ENCODE measurements around the gene PPIF. TPM values are rescaled to one million over a fixed set of nuclear protein-coding genes. Genes with fewer than 3 reads are reported as not detected.

The PPIF gene
- total RNA-seq, 2 donors from 2014 or later: 19.2 to 67.9 TPM

DNA sequence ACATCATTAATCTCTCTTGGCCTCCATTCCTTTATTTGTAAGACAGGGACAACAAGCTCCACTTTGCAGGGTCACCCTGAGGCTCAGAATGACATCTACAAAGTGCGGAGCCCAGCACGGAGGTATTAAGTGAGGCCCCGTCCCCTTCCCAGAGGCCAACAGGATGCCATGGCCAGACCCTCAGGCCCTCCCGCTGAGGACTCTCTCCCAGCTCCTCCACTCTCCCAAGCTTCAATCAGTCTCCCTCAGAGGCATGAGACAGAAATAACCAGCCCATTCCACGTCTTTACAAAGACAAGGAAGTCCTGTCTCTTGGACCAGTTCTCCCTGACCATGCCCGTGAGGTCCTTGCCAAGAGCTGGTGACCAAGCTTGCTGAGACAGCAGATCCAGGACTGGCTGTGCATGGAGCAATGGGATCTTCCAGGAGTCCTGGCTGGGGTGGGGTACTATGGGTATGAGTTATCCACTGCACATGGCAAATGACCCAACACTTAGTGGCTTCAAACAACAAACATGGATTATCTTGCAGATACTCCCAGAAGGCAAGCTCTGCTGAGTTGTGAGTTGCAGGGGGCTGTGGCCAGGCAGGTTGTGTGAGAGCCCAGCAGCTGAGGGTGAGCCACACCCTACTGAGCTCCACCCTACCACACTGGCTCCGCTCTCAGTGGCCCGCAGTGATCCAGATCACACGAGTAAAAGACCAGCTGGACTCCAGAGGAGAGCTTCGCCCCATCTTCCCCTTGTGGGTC lies 4.3 kb upstream of the PPIF start:
- ATAC-seq: no peak
- Histone ChIP-seq H3K4me3 (no peak overlapping the region), H3K9me3 (no peaks in the 10 kb centered on the region), H3K4me1 (peaks cover 73% of the 10 kb centered on the region), H3K27me3 (no peaks in the 10 kb centered on the region), H3K36me3 (replicated peaks in 1 of 2; ENCODE audit: insufficient read depth in 1 of 2, low read depth in 2 of 2) (no peaks in the 10 kb centered on the region), H3K27ac (peak overlapping the region in 3 of 4 donors; percentile 35 to 98 (median 97))
- TF ChIP-seq CTCF (IDR thresholded peaks at IDR 0.05) (no peak), POLR2A (IDR thresholded peaks at IDR 0.05) (no peak)
- WGBS, 2 donors: 45 to 63% methylated on average over 10 of the region's 10 CpGs
- intact Hi-C loops (cut with DNase I): no loop called here
- DNase-seq: peak; percentile 49 to 71 (median 60)

GRCh38 chr10:79344502-79345195 lies 2.6 kb upstream of the PPIF start:
- ATAC-seq (peak; percentile 66), DNase-seq (peak; percentile 75 to 92 (median 90))
- Histone ChIP-seq H3K36me3 (replicated peaks in 1 of 2; ENCODE audit: insufficient read depth in 1 of 2, low read depth in 2 of 2) (no peaks in the 10 kb centered on the region), H3K4me3 (no peak overlapping the region), H3K9me3 (no peaks in the 10 kb centered on the region), H3K27me3 (no peaks in the 10 kb centered on the region), H3K4me1 (peaks cover 89% of the 10 kb centered on the region), H3K27ac (peak overlapping the region; percentile 66 to 98 (median 88))
- intact Hi-C loops (cut with DNase I): no loop called here
- 29 to 35% methylated on average over 3 of the region's 3 CpGs for WGBS, 2 donors
- TF ChIP-seq CTCF (IDR thresholded peaks at IDR 0.05) (no peak), POLR2A (IDR thresholded peaks at IDR 0.05) (no peak)

- TF ChIP-seq CTCF (IDR thresholded peaks at IDR 0.05) (no peak), POLR2A (IDR thresholded peaks at IDR 0.05) (no peak)
- H3K4me1 ChIP-seq: peaks cover 96% of the 10 kb centered on the region
- ATAC-seq (no peak), DNase-seq (peak in 1 of 4 donors; percentile 27)
- no peaks in the 10 kb centered on the region for H3K27me3 ChIP-seq
- H3K27ac ChIP-seq: peak overlapping the region; percentile 66 to 98 (median 88)
- H3K9me3 ChIP-seq: no peaks in the 10 kb centered on the region
- no peak overlapping the region for H3K4me3 ChIP-seq
- peaks cover 0 to 3% of the 10 kb centered on the region in 2 donors for H3K36me3 ChIP-seq (replicated peaks in 1 of 2; ENCODE audit: insufficient read depth in 1 of 2, low read depth in 2 of 2)
- intact Hi-C loops (cut with DNase I): no loop called here
- 69 to 75% methylated on average over 5 of the region's 5 CpGs for WGBS, 2 donors
Measured at GRCh38 chr10:79345241-79346011, 1.8 kb upstream of the PPIF start.

GRCh38 chr10:79346012-79346340 lies 1.3 kb upstream of the PPIF start:
- Histone ChIP-seq H3K4me1 (peaks cover 96% of the 10 kb centered on the region), H3K27me3 (no peaks in the 10 kb centered on the region), H3K9me3 (no peaks in the 10 kb centered on the region), H3K36me3 (replicated peaks in 1 of 2; ENCODE audit: insufficient read depth in 1 of 2, low read depth in 2 of 2) (peaks cover 0 to 8% of the 10 kb centered on the region in 2 donors), H3K27ac (peak overlapping the region in 3 of 4 donors; percentile 79 to 98 (median 97)), H3K4me3 (no peak overlapping the region)
- intact Hi-C loops (cut with DNase I): no loop called here
- 90 to 92% methylated on average over 1 to 2 of the region's 2 CpGs for WGBS, 2 donors
- no peak for ATAC-seq
- DNase-seq: no peak
- no peak for TF ChIP-seq CTCF (IDR thresholded peaks at IDR 0.05)
- no peak for TF ChIP-seq POLR2A (IDR thresholded peaks at IDR 0.05)
